ENCODE data around the gene SNX4.

- TF ChIP-seq CTCF (IDR thresholded peaks at IDR 0.05; ENCODE audit: poor library complexity, severe bottlenecking): no peak
- no peak for TF ChIP-seq POLR2AphosphoS5 (IDR thresholded peaks at IDR 0.05)
- TF ChIP-seq EP300 (conservative IDR thresholded peaks at IDR 0.05; ENCODE audit: poor library complexity, severe bottlenecking): no peak
- no peak for TF ChIP-seq TAF1 (IDR thresholded peaks at IDR 0.05; ENCODE audit: low read depth)
- TF ChIP-seq REST (IDR thresholded peaks at IDR 0.05; ENCODE audit: borderline replicate concordance): no peak
Observed at GRCh38 chr3:125461896-125462295, 58.1 kb downstream of the SNX4 start.
